Ovary (tissue), 9 donors: ENCODE data around the gene STAMBP. TPM values are rescaled to one million over a fixed set of nuclear protein-coding genes. Genes with fewer than 3 reads are reported as not detected.

Experiments used
- DNase-seq, 5 donors: peaks; one replicate each; pipeline ENCODE4 v3.0.0-alpha.2; 2019 to 2020
- H3K27ac ChIP-seq, 2 donors: fragments of 200-600 bp; one replicate each; pipeline versions ENCODE4 v1.5.1 to v1.8.0; 2019 to 2022
- H3K27me3 ChIP-seq: fragments of 200-600 bp; one replicate; pipeline ENCODE4 v1.8.0; 2022
- H3K36me3 ChIP-seq: fragments of 200-600 bp; sonication (generic); one replicate; pipeline ENCODE4 v1.5.1; 2019
- H3K4me1 ChIP-seq: one replicate; pipeline ENCODE4 v1.8.1; 2013; ENCODE audit warnings: mild to moderate bottlenecking, moderate library complexity; ENCODE audit not compliant: insufficient read depth
- H3K4me3 ChIP-seq: fragments of 200-600 bp; sonication (generic); one replicate; pipeline ENCODE4 v1.5.1; 2017
- H3K9me3 ChIP-seq, 2 donors: fragments of 200-600 bp in 1 of 2; sonication (generic) in 1 of 2; one replicate each; pipeline versions ENCODE4 v1.5.1 to v1.8.1; 2013 to 2019; ENCODE audit warnings: mild to moderate bottlenecking in 1 of 2, moderate library complexity in 1 of 2
- EP300 ChIP-seq: sonication (generic); formaldehyde crosslinking; IDR thresholded peaks from one replicate; pipeline ENCODE4 v1.6.1; 2017; ENCODE audit warnings: antibody characterized with exemption
- POLR2A ChIP-seq: fragments of 450-650 bp; IDR thresholded peaks from one replicate; pipeline ENCODE4 v1.6.1; 2017; ENCODE audit warnings: antibody characterized with exemption, mild to moderate bottlenecking, moderate library complexity
- WGBS, 3 donors: extraction: QIAGEN DNeasy Blood & Tissue Kit in 1 of 3; methylation state at CpG; one replicate each; pipeline versions ENCODE4 v1.1.5 to v1.1.7; 2013 to 2017; 5-methylcytosine and 5-hydroxymethylcytosine counted together
- intact Hi-C, 4 donors: fragments of 100-400 bp; cut with DNase I; formaldehyde crosslinking; loops; one replicate each; pipeline versions ENCODE4 v1.11.0 to v1.15.1; 2022 to 2023
- polyA plus RNA-seq, 2 donors: library from polyadenylated mRNA; stranded (reverse); fragments of 200-250 nt in 1 of 2; fragments of 350-450 nt in 1 of 2; fragmentation: Illumina TruSeq in 1 of 2; extraction: RNeasy Lipid Tissue Mini Kit (QIAGEN cat#74804) in 1 of 2; gene quantifications; one replicate each; pipeline ENCODE4 v1.2.3, GENCODE V29; 2013 to 2014
- total RNA-seq, 7 donors: library from RNA; depleted of rRNA in 2 of 7; stranded (reverse); fragments of >200 nt in 2 of 7; fragmentation: NEBNext Ultra II Directional in 3 of 7; extraction: Animal tissue kit (Norgen Biotek cat#: 25700) in 3 of 7; gene quantifications; one replicate each; pipeline versions ENCODE4 v1.1.0 to v1.2.4, GENCODE V29; 2016 to 2023
- TF ChIP-seq, protein P1 (sequence below), 3 donors: fragments of 450-650 bp in 2 of 3; fragments of 200-600 bp in 1 of 3; IDR thresholded peaks; one replicate each; pipeline versions ENCODE4 v1.5.1 to v1.8.0; 2016 to 2022; ENCODE audit warnings: antibody characterized with exemption in 3 of 3, mild to moderate bottlenecking in 1 of 3
- donor health status: DM: no; HTN: no; CAD: no; lungs with moderate emphysema.
- donor health status: DM: no; HTN: no; CAD: no.
- donor health status: Bipolar disorder and iron deficiency.
- donor health status: DM: yes; HTN: yes; CAD: no.
- donor health status: DM: no; HTN: no; CAD: no.
- donor health status: DM: yes; HTN: yes; CAD: no.

STAMBP gene
- total and polyA plus RNA-seq, 9 donors: 17.0 to 67.9 (median 28.1) TPM

DNA sequence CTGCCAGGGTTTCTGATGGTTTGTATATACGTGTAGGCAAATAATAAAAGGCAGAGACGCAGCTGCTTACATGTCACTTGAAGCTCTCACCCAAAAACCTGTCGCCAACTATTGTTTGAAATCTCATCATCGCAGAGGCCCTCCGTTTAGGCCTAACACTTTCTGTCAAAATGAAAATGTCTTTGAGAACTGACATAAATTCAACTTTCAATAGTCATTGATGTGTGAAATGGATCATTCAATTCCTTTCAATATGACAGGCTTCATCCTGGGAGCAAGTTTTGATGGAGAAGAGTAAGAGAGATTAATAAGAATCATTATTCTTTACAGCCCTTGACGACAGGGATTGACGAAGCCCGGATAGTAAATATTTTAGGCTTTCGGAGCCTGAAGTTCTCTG is 66.7 kb downstream of the STAMBP start:
- H3K27ac ChIP-seq: no peak overlapping the region
- H3K9me3 ChIP-seq: no peaks in the 10 kb centered on the region
- no peaks in the 10 kb centered on the region for H3K27me3 ChIP-seq
- 54 to 68% (median 63%) methylated on average over 9 of the region's 9 CpGs for WGBS, 3 donors
- peak overlapping the region; percentile 43 for H3K4me3 ChIP-seq
- no peaks in the 10 kb centered on the region for H3K36me3 ChIP-seq
- no peak for TF ChIP-seq POLR2A
- TF ChIP-seq, protein P1, sequence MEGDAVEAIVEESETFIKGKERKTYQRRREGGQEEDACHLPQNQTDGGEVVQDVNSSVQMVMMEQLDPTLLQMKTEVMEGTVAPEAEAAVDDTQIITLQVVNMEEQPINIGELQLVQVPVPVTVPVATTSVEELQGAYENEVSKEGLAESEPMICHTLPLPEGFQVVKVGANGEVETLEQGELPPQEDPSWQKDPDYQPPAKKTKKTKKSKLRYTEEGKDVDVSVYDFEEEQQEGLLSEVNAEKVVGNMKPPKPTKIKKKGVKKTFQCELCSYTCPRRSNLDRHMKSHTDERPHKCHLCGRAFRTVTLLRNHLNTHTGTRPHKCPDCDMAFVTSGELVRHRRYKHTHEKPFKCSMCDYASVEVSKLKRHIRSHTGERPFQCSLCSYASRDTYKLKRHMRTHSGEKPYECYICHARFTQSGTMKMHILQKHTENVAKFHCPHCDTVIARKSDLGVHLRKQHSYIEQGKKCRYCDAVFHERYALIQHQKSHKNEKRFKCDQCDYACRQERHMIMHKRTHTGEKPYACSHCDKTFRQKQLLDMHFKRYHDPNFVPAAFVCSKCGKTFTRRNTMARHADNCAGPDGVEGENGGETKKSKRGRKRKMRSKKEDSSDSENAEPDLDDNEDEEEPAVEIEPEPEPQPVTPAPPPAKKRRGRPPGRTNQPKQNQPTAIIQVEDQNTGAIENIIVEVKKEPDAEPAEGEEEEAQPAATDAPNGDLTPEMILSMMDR (IDR thresholded peaks at IDR 0.05): no peak
- no peak for TF ChIP-seq EP300
- peaks cover 4% of the 10 kb centered on the region for H3K4me1 ChIP-seq
- intact Hi-C loops: no loop called here
- DNase-seq: no peak

DNA sequence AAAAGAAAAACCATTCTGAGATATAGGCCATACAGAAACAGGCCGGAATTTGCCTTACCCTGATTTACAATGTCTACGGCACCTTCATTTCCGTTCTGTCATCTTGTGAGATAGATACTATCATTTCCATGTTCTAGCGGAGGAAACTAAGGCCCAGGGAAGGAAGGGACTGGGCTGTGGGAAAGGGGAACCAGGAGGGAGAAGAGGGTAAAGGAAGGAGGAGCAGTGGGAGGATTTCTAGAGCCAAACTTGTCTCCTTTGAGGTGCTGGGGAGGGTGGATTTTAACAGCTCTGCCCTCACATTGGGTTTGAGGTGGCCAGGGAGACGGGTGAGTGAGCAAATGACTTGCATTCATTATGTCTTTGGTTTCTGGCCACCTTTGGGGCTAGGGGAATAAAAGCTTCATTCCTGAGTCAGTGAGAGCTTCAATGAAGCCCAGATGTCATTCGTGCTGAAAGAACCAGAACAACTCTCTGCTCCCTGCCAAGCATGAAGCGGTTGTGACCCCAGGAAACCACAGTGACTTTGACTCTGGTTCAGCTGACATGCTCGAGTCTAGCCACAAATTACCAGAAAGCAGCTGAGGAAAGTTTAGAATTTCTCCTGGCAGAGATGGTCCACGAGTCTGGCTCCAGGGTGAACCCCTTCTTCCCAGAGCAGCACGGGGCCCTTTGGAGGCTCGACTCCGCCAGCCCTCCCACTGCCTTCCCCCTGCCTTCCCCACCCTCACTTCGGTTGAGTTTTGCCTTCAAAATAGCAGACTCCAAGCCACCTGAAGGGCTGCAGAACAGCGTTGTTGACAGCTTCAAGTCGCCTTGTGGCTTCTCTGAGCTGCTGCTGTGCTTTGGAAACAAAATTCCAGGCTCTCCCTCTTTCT is 67.8 kb downstream of the STAMBP start:
- whole genome bisulfite sequencing, 3 donors: 44 to 48% (median 47%) methylated on average over 15 of the region's 15 CpGs
- H3K9me3 ChIP-seq: no peaks in the 10 kb centered on the region
- no peaks in the 10 kb centered on the region for H3K27me3 ChIP-seq
- H3K27ac ChIP-seq: no peak overlapping the region
- TF ChIP-seq EP300 (no peak), POLR2A (no peak)
- TF ChIP-seq, protein P1 (IDR thresholded peaks at IDR 0.05): no peak
- intact Hi-C loops: no loop called here
- H3K4me1 ChIP-seq: peaks cover 4% of the 10 kb centered on the region
- no peaks in the 10 kb centered on the region for H3K36me3 ChIP-seq
- no peak for DNase-seq
- peak overlapping the region; percentile 16 for H3K4me3 ChIP-seq

GRCh38 chr2:73897240-73897583 is 68.5 kb downstream of the STAMBP start:
- intact Hi-C loops: no loop called here
- peak overlapping the region; percentile 16 for H3K4me3 ChIP-seq
- H3K36me3 ChIP-seq: no peaks in the 10 kb centered on the region
- TF ChIP-seq, protein P1 (IDR thresholded peaks at IDR 0.05): no peak
- no peak for TF ChIP-seq EP300
- TF ChIP-seq POLR2A: no peak
- no peaks in the 10 kb centered on the region for H3K27me3 ChIP-seq
- peaks cover 4% of the 10 kb centered on the region for H3K4me1 ChIP-seq
- 48 to 57% (median 54%) methylated on average over 4 of the region's 4 CpGs for WGBS, 3 donors
- no peak overlapping the region for H3K27ac ChIP-seq
- H3K9me3 ChIP-seq: no peaks in the 10 kb centered on the region
- DNase-seq: no peak

DNA sequence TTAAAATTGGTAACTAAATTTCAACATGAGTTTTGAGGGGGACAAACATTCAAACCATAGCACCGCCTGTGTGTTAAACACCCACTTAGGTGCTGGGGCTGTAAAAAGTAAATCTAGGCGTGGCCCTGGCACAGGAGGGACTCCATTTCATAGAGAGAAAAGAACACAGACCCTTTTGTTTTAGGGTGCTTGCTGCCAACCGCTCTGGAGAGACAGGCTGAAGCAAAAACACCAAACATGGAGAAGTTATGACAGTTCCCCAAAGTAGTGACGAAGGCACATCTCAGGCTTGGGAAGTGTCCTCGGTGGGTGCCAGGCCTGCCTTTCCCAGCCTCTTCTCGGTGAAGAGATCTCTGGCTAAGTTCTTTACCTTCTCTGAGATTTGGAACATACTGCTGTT is 69.2 kb downstream of the STAMBP start:
- intact Hi-C loops: no loop called here
- peak overlapping the region; percentile 16 for H3K4me3 ChIP-seq
- no peaks in the 10 kb centered on the region for H3K36me3 ChIP-seq
- no peak for TF ChIP-seq POLR2A
- no peak for TF ChIP-seq EP300
- TF ChIP-seq, protein P1 (IDR thresholded peaks at IDR 0.05): no peak
- H3K4me1 ChIP-seq: peaks cover 3% of the 10 kb centered on the region
- 66 to 79% (median 74%) methylated on average over 6 of the region's 6 CpGs for WGBS, 3 donors
- H3K9me3 ChIP-seq: no peaks in the 10 kb centered on the region
- DNase-seq: no peak
- no peak overlapping the region for H3K27ac ChIP-seq
- H3K27me3 ChIP-seq: no peaks in the 10 kb centered on the region
